GM12878 (cell line): Measurements from ENCODE around the gene SELENOO. TPM values are rescaled to one million over a fixed set of nuclear protein-coding genes. Genes with fewer than 3 reads are reported as not detected.

Experiments
- ATAC-seq: fragments of 200-7000 bp; cut with Tn5 transposase; 3 replicates; pipeline ENCODE4 v1.9.1; 2020; ENCODE audit warnings: mild to moderate bottlenecking, moderate library complexity
- BruUV-seq: library from RNA; stranded (reverse); fragments of 400-500 nt; replicated peaks from 2 replicates; lab custom pipeline; 2021; lab: Mats Ljungman, UMichigan
- CTCF ChIA-PET: fragments of 300-600 bp; sonication (Branson Sonifier 250); formaldehyde crosslinking; extraction: SDS; loops from one replicate; lab custom pipeline; 2021; ENCODE audit warnings: inconsistent platforms; lab: Yijun Ruan, JAX
- POLR2A ChIA-PET: fragments of 350-600 bp; formaldehyde crosslinking; extraction: SDS; loops from one replicate; lab custom pipeline; 2021; ENCODE audit warnings: inconsistent platforms; lab: Charles Lee
- RAD21 ChIA-PET: fragments of 300-600 bp; sonication (Branson Sonifier 250); formaldehyde crosslinking; loops from one replicate; lab custom pipeline; 2023; ENCODE audit warnings: antibody characterized with exemption; ENCODE audit not compliant: unreplicated experiment; lab: Charles Lee
- SMC1A ChIA-PET: fragments of 300-600 bp; sonication (Branson Sonifier 250); formaldehyde crosslinking; loops from one replicate; lab custom pipeline; 2023; ENCODE audit not compliant: unreplicated experiment, uncharacterized antibody; lab: Charles Lee
- DNase-seq: peaks from one replicate; pipeline ENCODE4 v3.0.0-alpha.2; 2011; ENCODE audit warnings: low read depth, low spot score
- FAIRE-seq: peaks from 3 replicates; lab custom pipeline; 2011; peaks lifted over from hg19 to GRCh38; lab: Jason Lieb, UNC
- H2AFZ ChIP-seq: 2 replicates; pipeline ENCODE4 v1.6.0; 2011; ENCODE audit warnings: low read depth, low read length, control low read depth; ENCODE audit not compliant: control insufficient read depth
- H3K27ac ChIP-seq: 2 replicates; pipeline ENCODE4 v1.5.1; 2011; ENCODE audit warnings: control low read depth; ENCODE audit not compliant: control insufficient read depth, insufficient read depth
- H3K27me3 ChIP-seq, 2 experiments: replicated peaks in 1 of 2; 2 replicates each; pipeline versions ENCODE4 v1.6.0 to v1.6.1; 2011; ENCODE audit warnings: low read length in 1 of 2; ENCODE audit not compliant: control insufficient read depth in 2 of 2, insufficient read depth in 2 of 2
- H3K36me3 ChIP-seq, 2 experiments: 2 replicates each; pipeline ENCODE4 v1.5.1; 2011; ENCODE audit warnings: low read length in 1 of 2; ENCODE audit not compliant: control insufficient read depth in 2 of 2, insufficient read depth in 2 of 2
- H3K4me1 ChIP-seq: 2 replicates; pipeline ENCODE4 v1.6.1; 2011; ENCODE audit warnings: mild to moderate bottlenecking, low read length, moderate library complexity, mixed read lengths; ENCODE audit not compliant: control insufficient read depth, insufficient read depth
- H3K4me2 ChIP-seq: 2 replicates; pipeline ENCODE4 v1.6.0; 2011; ENCODE audit warnings: control low read depth; ENCODE audit not compliant: control insufficient read depth, insufficient read depth
- H3K4me3 ChIP-seq: fragments of 200-600 bp; sonication (generic); 2 replicates; pipeline ENCODE4 v1.5.1; 2016
- H3K79me2 ChIP-seq: 2 replicates; pipeline ENCODE4 v1.6.0; 2011; ENCODE audit warnings: low read length; ENCODE audit not compliant: control insufficient read depth, insufficient read depth
- H3K9ac ChIP-seq: 2 replicates; pipeline ENCODE4 v1.8.0; 2011; ENCODE audit warnings: low read length, control low read depth, mixed read lengths; ENCODE audit not compliant: control insufficient read depth, insufficient read depth
- H3K9me3 ChIP-seq: replicated peaks from 3 replicates; pipeline ENCODE4 v1.5.1; 2011; ENCODE audit warnings: mild to moderate bottlenecking, low read length; ENCODE audit not compliant: control insufficient read depth, insufficient read depth
- H4K20me1 ChIP-seq: 2 replicates; pipeline ENCODE4 v1.6.0; 2011; ENCODE audit not compliant: control insufficient read depth, insufficient read depth
- EGR1 ChIP-seq, 2 experiments: IDR thresholded peaks; 1 replicate in 1 of 2; 2 replicates in 1 of 2; pipeline ENCODE4 v1.6.1; 2011 to 2012; ENCODE audit warnings: low read depth in 2 of 2, low read length in 2 of 2, borderline replicate concordance in 1 of 2, mild to moderate bottlenecking in 1 of 2, moderate library complexity in 1 of 2
- MEF2A ChIP-seq: IDR thresholded peaks from 2 replicates; pipeline ENCODE4 v1.6.1; 2011; ENCODE audit warnings: low read depth, mild to moderate bottlenecking, low read length, moderate library complexity; ENCODE audit not compliant: insufficient read depth
- MYC ChIP-seq: IDR thresholded peaks from 2 replicates; pipeline ENCODE4 v1.6.1; 2011; ENCODE audit warnings: mild to moderate bottlenecking, low read length, moderate library complexity, inconsistent platforms; ENCODE audit not compliant: insufficient read depth, insufficient replicate concordance, insufficient read length, severe bottlenecking
- POLR2A ChIP-seq: IDR thresholded peaks from 2 replicates; pipeline ENCODE4 v1.6.1; 2011; ENCODE audit warnings: low read depth, mild to moderate bottlenecking, low read length
- POLR2AphosphoS2 ChIP-seq: IDR thresholded peaks from 2 replicates; pipeline ENCODE4 v1.6.1; 2011; ENCODE audit warnings: low read depth, mild to moderate bottlenecking, low read length, improper control_type of control experiment, moderate library complexity
- SMARCA5 ChIP-seq: fragments of 450-650 bp; IDR thresholded peaks from 2 replicates; pipeline ENCODE4 v1.6.1; 2017; ENCODE audit warnings: mild to moderate bottlenecking
- SP1 ChIP-seq: IDR thresholded peaks from one replicate; pipeline ENCODE4 v1.6.1; 2011; ENCODE audit warnings: low read depth, low read length
- SUPT20H ChIP-seq: IDR thresholded peaks from 2 replicates; pipeline ENCODE4 v1.6.1; 2011; ENCODE audit warnings: low read depth, mild to moderate bottlenecking, low read length, moderate library complexity, borderline replicate concordance; ENCODE audit not compliant: control insufficient read depth
- TAF1 ChIP-seq: IDR thresholded peaks from 2 replicates; pipeline ENCODE4 v1.6.1; 2011; ENCODE audit warnings: mild to moderate bottlenecking, low read depth, low read length, borderline replicate concordance
- ZNF622 ChIP-seq: fragments of 450-650 bp; IDR thresholded peaks from 2 replicates; pipeline ENCODE4 v1.6.1; 2017; ENCODE audit warnings: mild to moderate bottlenecking, inconsistent platforms
- ZSCAN29 ChIP-seq: fragments of 450-650 bp; IDR thresholded peaks from 2 replicates; pipeline ENCODE4 v1.6.1; 2017; ENCODE audit warnings: mild to moderate bottlenecking, moderate library complexity
- WGBS: methylation state at CpG from one replicate; pipeline ENCODE4 v1.1.6; 2016; ENCODE audit warnings: low lambda C conversion rate; ENCODE audit not compliant: insufficient replicate concordance, insufficient coverage; ENCODE audit errors: missing lambda C conversion rate; 5-methylcytosine and 5-hydroxymethylcytosine counted together
- in situ Hi-C: fragments of 300-500 bp; cut with MboI; formaldehyde crosslinking; loops from 9 replicates; pipeline ENCODE4 v1.14.3; 2018; ENCODE audit warnings: mixed read lengths
- intact Hi-C: fragments of 100-400 bp; cut with micrococcal nuclease; formaldehyde crosslinking; loops from one replicate; pipeline ENCODE4 v1.14.2; 2022; ENCODE audit not compliant: unreplicated experiment
- polyA plus RNA-seq, 11 experiments: library from polyadenylated mRNA; depleted of rRNA in 4 of 11; unstranded in 6 of 11; stranded (reverse) in 5 of 11; fragments of >200 nt; fragmentation: Nextera tagmentation in 4 of 11; fragmentation: Illumina TruSeq in 1 of 11; extraction: Ambion mirVana in 4 of 11; extraction: Trizol in 1 of 11; gene quantifications; 1 replicate in 1 of 11; 2 replicates in 10 of 11; pipeline versions ENCODE4 v1.2.1 to v1.2.3, GENCODE V29; 2011 to 2016; ENCODE audit warnings: inconsistent platforms in 2 of 11, missing spikeins in 2 of 11, low read depth in 1 of 11
- total RNA-seq, 4 experiments: library from RNA; depleted of rRNA in 3 of 4; stranded (reverse); fragments of >200 nt in 3 of 4; fragmentation: Illumina TruSeq in 1 of 4; extraction: Trizol in 1 of 4; gene quantifications; 2 replicates each; pipeline versions ENCODE4 v1.2.1 to v1.2.3, GENCODE V29; 2013 to 2021
- TF ChIP-seq, protein P1 (sequence below): IDR thresholded peaks from 2 replicates; pipeline ENCODE4 v1.6.1; 2011; ENCODE audit warnings: low read depth, mild to moderate bottlenecking, low read length, moderate library complexity, borderline replicate concordance; ENCODE audit errors: extremely low read depth

SELENOO gene
- total and polyA plus RNA-seq, 10 of the 15 experiments (the other 5 are each of a cell fraction or from before 2014, with no cell fraction given) = 0.42 to 23.3 (median 3.3) TPM

DNA sequence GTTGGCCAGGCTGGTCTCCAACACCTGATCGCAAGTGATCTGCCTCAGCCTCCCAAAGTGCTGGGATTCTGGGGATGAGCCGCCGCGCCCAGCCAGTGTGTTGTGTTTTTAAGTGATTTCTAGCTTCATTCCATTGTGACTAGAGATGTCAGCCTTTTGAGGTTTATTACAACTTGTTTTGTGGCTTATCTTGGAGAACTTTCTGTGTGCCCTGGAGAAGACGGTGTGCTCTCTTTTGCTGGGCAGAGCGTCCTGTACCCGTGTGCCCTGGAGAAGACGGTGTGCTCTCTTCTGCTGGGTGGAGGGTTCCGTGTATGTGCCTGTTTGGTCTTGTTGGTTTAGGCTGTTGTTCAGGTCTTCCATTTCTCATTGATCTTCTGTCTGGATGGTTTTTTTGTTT is 12.5 kb downstream of the SELENOO start:
- no peaks in the 10 kb centered on the region; the same call in 1 of the 2 replicates for H3K79me2 ChIP-seq
- SMC1A ChIA-PET = interaction anchor here (0.6 kb wide), 1 partner anchor 348 kb away, joined by 5 read pairs; no protein-coding TSS in a partner anchor
- no peaks in the 10 kb centered on the region for H3K4me1 ChIP-seq
- CTCF ChIA-PET = interaction anchor here (4.0 kb wide), 1 partner anchor 65 kb away, joined by 15 read pairs; no protein-coding TSS in a partner anchor
- no TSS peak for BruUV-seq
- POLR2A ChIA-PET = no interaction called here
- 99% methylated on average over 9 of the region's 9 CpGs for WGBS
- ATAC-seq (no peak), FAIRE-seq (no peak)
- H3K36me3 ChIP-seq = peaks cover 31 to 32% of the 10 kb centered on the region in 2 experiments; a peak in 3 of 4 replicates
- H3K27me3 ChIP-seq = no peaks in the 10 kb centered on the region
- no peak overlapping the region for H3K4me3 ChIP-seq
- H3K4me2 ChIP-seq = no peak overlapping the region
- no peaks in the 10 kb centered on the region for H3K9me3 ChIP-seq
- no peak overlapping the region for H3K27ac ChIP-seq
- H2AFZ ChIP-seq = no peak overlapping the region
- no peak for TF ChIP-seq MYC
- no peak for TF ChIP-seq SP1
- no peak for TF ChIP-seq SUPT20H
- no peak for TF ChIP-seq SMARCA5
- TF ChIP-seq, all 136 proteins: peak for 0
- intact Hi-C loops = no loop called here
- no peak for DNase-seq
- H3K9ac ChIP-seq = no peak overlapping the region
- H4K20me1 ChIP-seq = no peaks in the 10 kb centered on the region; the same call in 1 of the 2 replicates
- in situ Hi-C loops = loop anchor here (5.0 kb wide), 1 partner anchor 66 kb away; no protein-coding TSS in a partner anchor
- RAD21 ChIA-PET = interaction anchor here (0.7 kb wide), 1 partner anchor 63 kb away, joined by 3 read pairs; no protein-coding TSS in a partner anchor

DNA sequence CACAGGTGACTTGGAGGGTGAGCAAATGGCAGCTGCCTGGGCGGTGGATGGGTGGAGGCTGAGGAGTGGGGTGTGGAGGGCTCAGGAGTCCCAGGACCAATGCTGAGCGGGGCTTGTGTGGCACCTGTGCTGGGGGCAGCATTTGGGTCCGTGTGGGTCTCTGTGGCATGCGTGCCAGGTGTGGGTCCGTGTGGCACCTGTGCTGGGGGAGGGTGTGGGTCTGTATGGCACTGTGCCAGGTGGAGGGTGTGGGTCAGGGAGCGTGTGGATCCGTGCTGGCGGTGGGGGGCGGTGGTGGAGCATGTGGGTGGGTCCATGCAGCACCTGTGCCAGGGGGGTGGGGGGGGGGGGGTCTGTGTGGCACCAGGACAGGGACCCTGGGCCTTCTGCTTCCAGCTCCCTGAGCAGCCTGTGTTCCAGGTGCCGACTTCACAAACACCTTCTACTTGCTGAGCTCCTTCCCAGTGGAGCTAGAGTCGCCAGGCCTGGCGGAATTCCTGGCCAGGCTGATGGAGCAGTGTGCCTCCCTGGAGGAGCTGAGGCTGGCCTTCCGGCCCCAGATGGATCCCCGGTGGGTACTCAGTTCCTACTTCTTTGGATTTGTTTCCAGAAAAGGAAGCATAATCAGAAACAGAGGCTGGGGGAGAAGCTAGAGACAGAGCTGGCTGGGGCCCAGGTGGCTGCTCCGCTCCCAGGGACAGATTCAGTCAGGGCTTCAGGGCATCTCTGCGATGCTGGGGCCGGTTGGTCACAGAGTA is 14.7 kb downstream of the SELENOO start:
- H4K20me1 ChIP-seq = no peaks in the 10 kb centered on the region
- intact Hi-C loops = no loop called here
- SMC1A ChIA-PET = no interaction called here
- WGBS = 96% methylated on average over 14 of the region's 17 CpGs
- TF ChIP-seq POLR2AphosphoS2 = no peak
- TF ChIP-seq ZNF622 = no peak
- TF ChIP-seq, protein P1, sequence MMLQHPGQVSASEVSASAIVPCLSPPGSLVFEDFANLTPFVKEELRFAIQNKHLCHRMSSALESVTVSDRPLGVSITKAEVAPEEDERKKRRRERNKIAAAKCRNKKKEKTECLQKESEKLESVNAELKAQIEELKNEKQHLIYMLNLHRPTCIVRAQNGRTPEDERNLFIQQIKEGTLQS = no peak
- no peak for TF ChIP-seq EGR1 (IDR thresholded peaks at IDR 0.05; ENCODE audit: borderline replicate concordance in 1 of 2, low read depth in 2 of 2, low read length in 2 of 2)
- TF ChIP-seq MEF2A = no peak
- no peak for TF ChIP-seq TAF1
- no peak for TF ChIP-seq ZSCAN29
- TF ChIP-seq POLR2A = peak; percentile 58
- H3K27me3 ChIP-seq = no peaks in the 10 kb centered on the region
- DNase-seq = no peak
- no peaks in the 10 kb centered on the region for H3K4me1 ChIP-seq
- no peak overlapping the region for H3K27ac ChIP-seq
- H3K9ac ChIP-seq = no peak overlapping the region
- no peak overlapping the region for H3K4me2 ChIP-seq
- no peak overlapping the region for H2AFZ ChIP-seq
- H3K36me3 ChIP-seq = peaks cover 31 to 48% of the 10 kb centered on the region in 2 experiments; a peak in 3 of 4 replicates
- no peak for FAIRE-seq
- ATAC-seq = no peak
- H3K79me2 ChIP-seq = no peaks in the 10 kb centered on the region; the same call in 1 of the 2 replicates
- RAD21 ChIA-PET = no interaction called here
- POLR2A ChIA-PET = no interaction called here
- no TSS peak for BruUV-seq
- H3K9me3 ChIP-seq = no peaks in the 10 kb centered on the region
- in situ Hi-C loops = no loop called here
- no peak overlapping the region for H3K4me3 ChIP-seq
- CTCF ChIA-PET = interaction anchor here (1.1 kb wide), 1 partner anchor 67 kb away, joined by 3 read pairs; no protein-coding TSS in a partner anchor
